AG04449 (cell line): Measurements from ENCODE around the gene HPSE.

Source experiments
- CTCF ChIA-PET: fragments of 350-600 bp; formaldehyde crosslinking; extraction: SDS; loops from one replicate; lab custom pipeline; 2021; ENCODE audit warnings: antibody characterized with exemption; lab: Yijun Ruan, JAX
- POLR2A ChIA-PET: fragments of 400-600, 350-600 bp; formaldehyde crosslinking; extraction: SDS; loops from one replicate; lab custom pipeline; 2020; ENCODE audit warnings: antibody characterized with exemption, inconsistent platforms; lab: Yijun Ruan, JAX
- DNase-seq: peaks from one replicate; pipeline ENCODE4 v3.0.0-alpha.2; 2010; ENCODE audit warnings: low read depth, low spot score
- H3K4me3 ChIP-seq: 2 replicates; pipeline ENCODE4 v1.5.1; 2011; ENCODE audit warnings: low read depth, mild to moderate bottlenecking, control low read depth, low read length
- CTCF ChIP-seq: IDR thresholded peaks from one replicate; pipeline ENCODE4 v1.5.1; 2011; ENCODE audit warnings: mild to moderate bottlenecking, moderate library complexity, low read length, control low read depth, inconsistent platforms; ENCODE audit not compliant: insufficient read depth; ENCODE audit errors: missing control alignments

Gene HPSE

DNA sequence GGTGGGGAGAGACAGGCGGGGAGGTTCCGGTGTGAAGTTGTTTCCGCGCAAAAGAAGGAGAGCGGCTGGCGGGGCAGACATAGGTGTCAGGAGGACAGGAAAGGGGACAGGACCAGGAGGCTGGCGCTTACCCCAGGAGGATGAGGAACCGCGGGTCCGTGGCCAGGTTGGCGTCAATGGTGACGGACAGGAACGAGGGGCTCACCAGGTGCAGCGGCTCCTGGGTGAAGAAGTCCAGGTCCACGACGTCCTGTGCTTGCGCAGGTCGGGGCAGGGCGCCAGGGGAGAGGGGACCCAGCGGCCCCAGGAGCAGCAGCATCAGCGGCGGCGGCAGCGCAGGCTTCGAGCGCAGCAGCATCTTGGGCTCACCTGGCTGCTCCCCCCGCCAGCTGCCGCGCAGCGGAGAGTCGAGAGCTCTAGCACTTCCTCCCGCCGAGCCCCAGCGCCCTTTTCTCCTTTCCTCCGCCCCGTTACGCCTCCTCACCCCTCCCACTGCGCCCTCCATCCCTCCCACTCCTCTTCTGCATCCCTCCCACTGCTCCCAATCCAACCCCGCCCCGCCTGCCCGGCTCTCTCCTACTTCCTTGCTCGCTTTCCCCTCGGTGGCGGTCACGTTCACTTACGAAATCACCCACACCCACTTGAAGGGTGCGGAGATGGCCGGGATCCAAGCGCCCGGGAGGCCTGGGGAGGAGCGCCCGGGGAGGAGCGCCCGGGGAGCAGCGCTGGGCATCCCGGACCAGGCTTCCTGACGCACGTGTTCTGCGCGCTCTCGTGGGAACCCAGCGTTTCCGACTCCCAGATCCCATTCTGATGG, at the start of gene HPSE:
HPSE (minus strand) TSS at position 424 of the 817 bp plus-strand sequence; CDS start at position 358, 66 bp downstream.
- DNase-seq = no peak
- peak within 1 kb of the TSS; percentile 60 for H3K4me3 ChIP-seq
- no peak for TF ChIP-seq CTCF
- CTCF ChIA-PET = no interaction called here
- POLR2A ChIA-PET = no interaction called here

- ChIA-PET CTCF (no interaction called here), POLR2A (no interaction called here)
- no peak for DNase-seq
- H3K4me3 ChIP-seq = no peak overlapping the region
- no peak for TF ChIP-seq CTCF
These were observed 48.2 kb upstream of the HPSE start for GRCh38 chr4:83382850-83383249.

DNA sequence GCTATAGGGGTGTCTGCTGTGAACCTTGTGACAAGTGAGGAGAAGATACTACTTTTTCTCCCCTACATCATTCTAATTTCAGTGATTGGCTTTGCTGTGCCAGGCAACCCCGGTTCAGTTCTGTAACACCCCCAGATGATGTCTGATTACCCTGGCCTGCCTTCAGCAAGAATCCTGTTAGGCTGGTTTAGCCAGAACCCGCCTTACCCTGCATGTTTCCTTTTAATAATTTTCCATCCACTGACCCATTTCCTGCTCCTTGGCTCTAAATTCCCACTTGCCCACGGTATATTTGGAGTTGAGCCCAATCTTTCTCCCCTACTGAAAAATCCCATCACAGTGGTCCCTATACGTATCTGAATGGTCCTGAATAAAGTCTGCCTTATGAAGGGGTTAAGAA, 46.5 kb upstream of the HPSE start:
- H3K4me3 ChIP-seq = no peak overlapping the region
- ChIA-PET POLR2A (no interaction called here), CTCF (interaction anchor here (3.3 kb wide), 1 partner anchor 19 kb away, joined by 15 read pairs; no protein-coding TSS in a partner anchor)
- TF ChIP-seq CTCF = no peak
- no peak for DNase-seq

DNA sequence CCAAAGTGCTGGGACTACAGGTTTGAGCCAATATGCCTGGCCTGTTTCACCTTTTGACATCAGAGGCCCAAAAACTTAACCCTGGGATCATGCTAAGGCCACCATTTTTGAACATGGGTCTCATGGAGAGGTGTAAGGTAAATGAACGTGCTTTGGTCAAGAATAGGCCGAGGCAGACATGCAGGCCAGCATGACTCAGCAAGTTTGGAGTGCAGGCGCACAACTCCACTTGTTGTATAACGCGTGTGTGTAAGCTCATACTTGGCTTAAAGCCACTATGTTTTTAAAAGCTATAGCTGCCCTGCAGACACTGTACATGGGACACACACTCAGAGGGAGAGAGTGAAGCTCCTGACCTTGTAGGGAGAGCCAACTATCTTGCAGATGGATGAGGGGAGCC, 43.8 kb upstream of the HPSE start:
- CTCF ChIA-PET = interaction anchor here (0.7 to 3.3 kb wide), 2 partner anchors 16 to 42 kb away, joined by 4 to 15 read pairs; no protein-coding TSS in a partner anchor
- TF ChIP-seq CTCF = no peak
- POLR2A ChIA-PET = no interaction called here

DNA sequence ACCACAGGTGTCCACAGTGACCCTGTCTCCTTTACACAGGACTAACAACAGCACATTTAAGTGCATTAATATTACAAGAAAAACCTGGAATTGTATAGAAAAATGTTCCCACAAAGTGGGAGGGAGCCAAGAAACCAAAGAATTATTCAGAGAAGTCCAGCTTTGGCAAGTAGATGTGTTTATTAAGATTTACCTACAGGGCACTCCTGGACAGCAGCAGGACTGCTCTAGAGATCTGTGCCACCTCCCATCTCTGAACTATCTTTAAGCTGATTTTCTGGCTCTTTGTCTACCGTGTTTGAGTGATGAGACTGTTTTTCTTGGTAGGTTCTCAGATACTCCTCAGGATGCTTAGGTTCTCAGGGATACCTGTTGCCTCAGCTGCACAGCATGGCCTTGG, 38.3 kb upstream of the HPSE start:
- no peak for TF ChIP-seq CTCF
- DNase-seq = no peak
- ChIA-PET CTCF (interaction anchor here (1.6 to 4.0 kb wide), 2 partner anchors 10 to 92 kb away, joined by 4 to 27 read pairs; no protein-coding TSS in a partner anchor), POLR2A (no interaction called here)
- H3K4me3 ChIP-seq = no peak overlapping the region

More for the DNA sequence above, 43.8 kb upstream of the HPSE start:
- no peak for DNase-seq
- H3K4me3 ChIP-seq = no peak overlapping the region

DNA sequence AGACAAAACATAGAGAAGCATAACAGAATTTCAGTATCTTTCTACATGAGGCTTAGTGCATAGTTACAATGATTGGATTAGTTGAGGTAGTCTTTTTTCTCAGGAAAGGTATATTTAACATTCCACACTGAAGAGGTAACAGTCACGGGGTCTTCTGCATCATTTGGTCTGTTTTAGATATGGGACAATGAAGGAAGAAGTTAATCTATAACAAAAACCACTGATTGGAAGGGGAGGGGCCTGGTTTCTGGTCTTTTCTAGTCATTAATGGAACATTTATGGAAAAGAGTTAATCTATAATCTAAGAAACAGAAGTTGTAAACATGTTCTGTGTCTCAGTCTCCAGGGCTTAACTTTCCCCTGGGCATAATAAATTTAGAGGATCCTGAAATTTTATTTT, 37.3 kb upstream of the HPSE start:
- DNase-seq = no peak
- no peak overlapping the region for H3K4me3 ChIP-seq
- no peak for TF ChIP-seq CTCF
- POLR2A ChIA-PET = no interaction called here
- CTCF ChIA-PET = interaction anchor here (1.6 to 4.0 kb wide), 2 partner anchors 9 to 91 kb away, joined by 4 to 27 read pairs; no protein-coding TSS in a partner anchor
